K562 (cell line): ENCODE measurements around the gene PPM1H. TPM values are rescaled to one million over a fixed set of nuclear protein-coding genes. Genes with fewer than 3 reads are reported as not detected.

Experiments used
- ATAC-seq: fragments of 200-7000 bp; cut with Tn5 transposase; 3 replicates; pipeline ENCODE4 v1.9.1; 2020; ENCODE audit warnings: moderate library complexity
- BruUV-seq: library from RNA; stranded (reverse); fragments of 400-500 nt; replicated peaks from 2 replicates; lab custom pipeline; 2021; lab: Mats Ljungman, UMichigan
- CTCF ChIA-PET: fragments of 300-600 bp; formaldehyde crosslinking; extraction: SDS; loops from one replicate; lab custom pipeline; 2021; ENCODE audit warnings: low intra/inter-chr PET ratio; lab: Yijun Ruan, JAX
- POLR2A ChIA-PET: fragments of 300-600, 350-650 bp; sonication (Branson Sonifier 250); formaldehyde crosslinking; extraction: SDS; loops from one replicate; lab custom pipeline; 2021; ENCODE audit warnings: antibody characterized with exemption, inconsistent platforms; lab: Yijun Ruan, JAX
- DNase-seq, 4 experiments: peaks; one replicate each; pipeline versions ENCODE4 v3.0.0 to v3.0.0-alpha.2; 2011 to 2018; ENCODE audit warnings: low spot score in 3 of 4, mixed read lengths in 3 of 4; ENCODE audit errors: extremely low read depth in 1 of 4
- FAIRE-seq: peaks from 2 replicates; lab custom pipeline; 2011; peaks lifted over from hg19 to GRCh38; lab: Jason Lieb, UNC
- H2AFZ ChIP-seq: 2 replicates; pipeline ENCODE4 v1.6.0; 2011; ENCODE audit warnings: low read depth, low read length, control low read depth, inconsistent platforms
- H3K27ac ChIP-seq: fragments of 200-600 bp; 3 replicates; pipeline ENCODE4 v1.8.0; 2011; ENCODE audit warnings: low read depth, mild to moderate bottlenecking, control low read depth, inconsistent platforms, low read length, moderate library complexity, mixed read lengths; ENCODE audit errors: extremely low read depth
- H3K27me3 ChIP-seq, 2 experiments: fragments of 300-600 bp in 1 of 2; 2 replicates in 1 of 2; 3 replicates in 1 of 2; pipeline versions ENCODE4 v1.6.0 to v1.8.0; 2011; ENCODE audit warnings: inconsistent platforms in 2 of 2, low read length in 2 of 2, mild to moderate bottlenecking in 1 of 2, mixed read lengths in 1 of 2, moderate library complexity in 1 of 2; ENCODE audit not compliant: control insufficient read depth in 2 of 2, insufficient read depth in 2 of 2
- H3K36me3 ChIP-seq: fragments of 300-600 bp; 3 replicates; pipeline ENCODE4 v1.8.0; 2011; ENCODE audit warnings: mild to moderate bottlenecking, low read length, inconsistent platforms; ENCODE audit not compliant: control insufficient read depth, insufficient read depth
- H3K4me1 ChIP-seq, 2 experiments: fragments of 200-600 bp in 1 of 2; replicated peaks in 1 of 2; 2 replicates in 1 of 2; 3 replicates in 1 of 2; pipeline versions ENCODE4 v1.5.1 to v1.8.0; 2011; ENCODE audit warnings: inconsistent platforms in 2 of 2, low read length in 2 of 2, mild to moderate bottlenecking in 1 of 2, mixed read lengths in 1 of 2, moderate library complexity in 1 of 2; ENCODE audit not compliant: control insufficient read depth in 2 of 2, insufficient read depth in 2 of 2
- H3K4me2 ChIP-seq: 2 replicates; pipeline ENCODE4 v1.6.1; 2011; ENCODE audit warnings: low read length, control low read depth, inconsistent platforms, mixed read lengths; ENCODE audit not compliant: insufficient read depth
- H3K4me3 ChIP-seq: fragments of 200-600 bp; sonication (generic), shearing (Covaris generic); 2 replicates; pipeline ENCODE4 v1.5.1; 2016; ENCODE audit warnings: control low read depth, inconsistent platforms
- H3K79me2 ChIP-seq: fragments of 200-600 bp; 3 replicates; pipeline ENCODE4 v1.8.0; 2011; ENCODE audit warnings: low read length, inconsistent platforms; ENCODE audit not compliant: control insufficient read depth, insufficient read depth
- H3K9ac ChIP-seq, 2 experiments: 2 replicates each; pipeline versions ENCODE4 v1.6.0 to v1.6.1; 2011; ENCODE audit warnings: low read depth in 2 of 2, low read length in 2 of 2, control low read depth in 1 of 2, inconsistent platforms in 1 of 2, mild to moderate bottlenecking in 1 of 2, mixed read lengths in 1 of 2; ENCODE audit not compliant: insufficient read depth in 1 of 2
- H3K9me1 ChIP-seq: one replicate; pipeline ENCODE4 v1.6.0; 2011; ENCODE audit warnings: inconsistent platforms, mild to moderate bottlenecking, low read length, moderate library complexity; ENCODE audit not compliant: control insufficient read depth, insufficient read depth
- H3K9me3 ChIP-seq: replicated peaks from 2 replicates; pipeline ENCODE4 v1.5.1; 2011; ENCODE audit warnings: low read depth, low read length, inconsistent platforms; ENCODE audit not compliant: control insufficient read depth, insufficient read depth
- H4K20me1 ChIP-seq: replicated peaks from 2 replicates; pipeline ENCODE4 v1.6.1; 2011; ENCODE audit warnings: low read length, inconsistent platforms, mixed read lengths; ENCODE audit not compliant: control insufficient read depth, insufficient read depth
- HDAC1 ChIP-seq, 2 experiments: fragments of 450-650 bp; IDR thresholded peaks; 2 replicates each; pipeline ENCODE4 v1.6.1; 2016 to 2017; ENCODE audit warnings: inconsistent platforms in 1 of 2, mild to moderate bottlenecking in 1 of 2, moderate library complexity in 1 of 2
- ZNF23 ChIP-seq: fragments of 250-450 bp; sonication (Bioruptor Pico); IDR thresholded peaks from 2 replicates; pipeline ENCODE4 v1.4.0; 2020; ENCODE audit warnings: mild to moderate bottlenecking
- ZNF778 ChIP-seq: fragments of 450-650 bp; formaldehyde crosslinking; IDR thresholded peaks from 2 replicates; pipeline ENCODE4 v1.4.0; 2020; ENCODE audit warnings: mild to moderate bottlenecking, moderate library complexity
- WGBS: fragments of 100-300 bp; shearing (Covaris generic); methylation state at CpG from one replicate; pipeline ENCODE4 v1.1.6; 2016; ENCODE audit warnings: low coverage, mixed read lengths; ENCODE audit not compliant: insufficient coverage; ENCODE audit errors: missing lambda C conversion rate; 5-methylcytosine and 5-hydroxymethylcytosine counted together
- in situ Hi-C: fragments of 300-500 bp; cut with MboI; formaldehyde crosslinking; loops from 4 replicates; pipeline ENCODE4 v1.15.0; 2018; ENCODE audit warnings: inconsistent platforms, mixed read lengths
- intact Hi-C: fragments of 100-400 bp; cut with micrococcal nuclease; formaldehyde crosslinking; loops from 2 replicates; pipeline ENCODE4 v1.14.2; 2022
- polyA plus RNA-seq, 8 experiments: library from polyadenylated mRNA; depleted of rRNA in 4 of 8; stranded (reverse) in 5 of 8; unstranded in 3 of 8; fragments of >200 nt; fragmentation: Nextera tagmentation in 2 of 8; fragmentation: Illumina TruSeq in 1 of 8; extraction: Ambion mirVana in 2 of 8; extraction: Trizol in 1 of 8; gene quantifications; 2 replicates each; pipeline versions ENCODE4 v1.2.1 to v1.2.3, GENCODE V29; 2011 to 2014; ENCODE audit warnings: inconsistent platforms in 1 of 8, missing spikeins in 1 of 8
- total RNA-seq, 7 experiments: library from RNA; depleted of rRNA in 6 of 7; stranded (reverse); fragments of >200 nt in 6 of 7; fragmentation: Illumina TruSeq in 2 of 7; extraction: Trizol in 2 of 7; gene quantifications; 2 replicates each; pipeline versions ENCODE4 v1.2.1 to v1.2.3, GENCODE V29; 2011 to 2021; ENCODE audit warnings: low replicate concordance in 1 of 7
- TF ChIP-seq, protein P1 (sequence below), 2 experiments: fragments of 200-800 bp in 1 of 2; sonication (Bioruptor generic) in 1 of 2; sonication (generic) in 1 of 2; formaldehyde crosslinking in 1 of 2; IDR thresholded peaks in 1 of 2; conservative IDR thresholded peaks in 1 of 2; 2 replicates each; pipeline versions ENCODE4 v1.5.0 to v1.6.1; 2016 to 2020; ENCODE audit warnings: missing compliant biosample characterization in 1 of 2, missing genetic modification characterization in 1 of 2, missing genetic modification reagents in 1 of 2
- TF ChIP-seq, protein P2 (sequence below): fragments of 450-650 bp; formaldehyde crosslinking; IDR thresholded peaks from 2 replicates; pipeline ENCODE4 v1.4.0; 2020; ENCODE audit warnings: mild to moderate bottlenecking, moderate library complexity
- TF ChIP-seq, protein P3 (sequence below): sonication (generic); formaldehyde crosslinking; IDR thresholded peaks from 2 replicates; pipeline ENCODE4 v1.8.1; 2023; ENCODE audit warnings: mild to moderate bottlenecking, missing genetic modification reagents, moderate library complexity

Gene PPM1H
- total and polyA plus RNA-seq, 9 of the 15 experiments (the other 6 are each of a cell fraction or from before 2014, with no cell fraction given): 5.3 to 29.3 (median 11.3) TPM

DNA sequence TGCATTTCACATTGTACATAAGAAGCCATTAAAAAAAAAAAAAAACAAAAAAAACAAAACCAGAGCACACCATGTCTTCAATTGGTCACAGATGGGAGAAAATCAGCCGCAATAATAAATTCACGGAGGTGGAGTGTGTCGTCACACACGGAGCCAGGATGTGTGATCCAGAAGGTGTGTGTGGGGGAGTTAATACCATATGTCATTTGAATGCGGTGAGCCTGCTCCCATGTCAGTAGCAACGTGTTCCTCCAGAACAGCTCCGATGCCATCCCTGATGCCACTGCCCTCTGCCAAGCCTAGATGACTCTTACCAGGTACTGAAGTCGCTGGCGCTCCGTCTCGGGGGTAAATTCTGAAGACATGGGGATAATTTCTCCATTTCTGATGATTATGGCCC, 197.8 kb downstream of the PPM1H start:
- ChIA-PET CTCF (no interaction called here), POLR2A (no interaction called here)
- ATAC-seq (no peak), DNase-seq (no peak), FAIRE-seq (no peak)
- H4K20me1 ChIP-seq: no peaks in the 10 kb centered on the region
- H3K9ac ChIP-seq: no peak overlapping the region
- H3K4me1 ChIP-seq: no peaks in the 10 kb centered on the region; a peak in 1 of 5 replicates
- no peak overlapping the region for H3K4me2 ChIP-seq
- BruUV-seq: no TSS peak
- no peaks in the 10 kb centered on the region for H3K9me1 ChIP-seq
- H3K27ac ChIP-seq: no peak overlapping the region
- no peaks in the 10 kb centered on the region for H3K79me2 ChIP-seq
- in situ Hi-C loops (no loop called here), intact Hi-C loops (no loop called here)
- no peaks in the 10 kb centered on the region for H3K9me3 ChIP-seq
- H2AFZ ChIP-seq: no peak overlapping the region
- H3K36me3 ChIP-seq: peaks cover 10% of the 10 kb centered on the region; the same call in 1 of the 3 replicates
- 46% methylated on average over 11 of the region's 11 CpGs for WGBS
- H3K4me3 ChIP-seq: no peak overlapping the region
- TF ChIP-seq ZNF23: no peak
- TF ChIP-seq, protein P1, sequence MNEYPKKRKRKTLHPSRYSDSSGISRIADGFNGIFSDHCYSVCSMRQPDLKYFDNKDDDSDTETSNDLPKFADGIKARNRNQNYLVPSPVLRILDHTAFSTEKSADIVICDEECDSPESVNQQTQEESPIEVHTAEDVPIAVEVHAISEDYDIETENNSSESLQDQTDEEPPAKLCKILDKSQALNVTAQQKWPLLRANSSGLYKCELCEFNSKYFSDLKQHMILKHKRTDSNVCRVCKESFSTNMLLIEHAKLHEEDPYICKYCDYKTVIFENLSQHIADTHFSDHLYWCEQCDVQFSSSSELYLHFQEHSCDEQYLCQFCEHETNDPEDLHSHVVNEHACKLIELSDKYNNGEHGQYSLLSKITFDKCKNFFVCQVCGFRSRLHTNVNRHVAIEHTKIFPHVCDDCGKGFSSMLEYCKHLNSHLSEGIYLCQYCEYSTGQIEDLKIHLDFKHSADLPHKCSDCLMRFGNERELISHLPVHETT (CRISPR knock-in tag; conservative IDR thresholded peaks at IDR 0.05 in 1 of 2, IDR thresholded peaks at IDR 0.05 in 1 of 2): no peak
- no peak for TF ChIP-seq ZNF778 (CRISPR knock-in tag)
- TF ChIP-seq, protein P2, sequence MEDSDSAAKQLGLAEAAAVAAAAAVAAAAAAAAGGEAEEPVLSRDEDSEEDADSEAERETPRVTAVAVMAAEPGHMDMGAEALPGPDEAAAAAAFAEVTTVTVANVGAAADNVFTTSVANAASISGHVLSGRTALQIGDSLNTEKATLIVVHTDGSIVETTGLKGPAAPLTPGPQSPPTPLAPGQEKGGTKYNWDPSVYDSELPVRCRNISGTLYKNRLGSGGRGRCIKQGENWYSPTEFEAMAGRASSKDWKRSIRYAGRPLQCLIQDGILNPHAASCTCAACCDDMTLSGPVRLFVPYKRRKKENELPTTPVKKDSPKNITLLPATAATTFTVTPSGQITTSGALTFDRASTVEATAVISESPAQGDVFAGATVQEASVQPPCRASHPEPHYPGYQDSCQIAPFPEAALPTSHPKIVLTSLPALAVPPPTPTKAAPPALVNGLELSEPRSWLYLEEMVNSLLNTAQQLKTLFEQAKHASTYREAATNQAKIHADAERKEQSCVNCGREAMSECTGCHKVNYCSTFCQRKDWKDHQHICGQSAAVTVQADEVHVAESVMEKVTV (CRISPR knock-in tag): no peak
- TF ChIP-seq, protein P3, sequence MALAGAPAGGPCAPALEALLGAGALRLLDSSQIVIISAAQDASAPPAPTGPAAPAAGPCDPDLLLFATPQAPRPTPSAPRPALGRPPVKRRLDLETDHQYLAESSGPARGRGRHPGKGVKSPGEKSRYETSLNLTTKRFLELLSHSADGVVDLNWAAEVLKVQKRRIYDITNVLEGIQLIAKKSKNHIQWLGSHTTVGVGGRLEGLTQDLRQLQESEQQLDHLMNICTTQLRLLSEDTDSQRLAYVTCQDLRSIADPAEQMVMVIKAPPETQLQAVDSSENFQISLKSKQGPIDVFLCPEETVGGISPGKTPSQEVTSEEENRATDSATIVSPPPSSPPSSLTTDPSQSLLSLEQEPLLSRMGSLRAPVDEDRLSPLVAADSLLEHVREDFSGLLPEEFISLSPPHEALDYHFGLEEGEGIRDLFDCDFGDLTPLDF (CRISPR knock-in tag): no peak
- TF ChIP-seq HDAC1 (IDR thresholded peaks at IDR 0.05): no peak
- no peaks in the 10 kb centered on the region for H3K27me3 ChIP-seq
